GM19025 (cell line): Measurements from ENCODE around the gene SYCP2.

Experiments
- ATAC-seq: cut with Tn5 transposase; IDR thresholded peaks from one replicate; pipeline ENCODE4 v1.9.1; 2021; ENCODE audit warnings: mild to moderate bottlenecking, low read depth, moderate library complexity; ENCODE audit not compliant: unreplicated experiment

SYCP2 gene

GRCh38 chr20:59825944-59826759 lies 107.3 kb downstream of the SYCP2 start:
- no peak for ATAC-seq

GRCh38 chr20:59825563-59825920 lies 107.9 kb downstream of the SYCP2 start:
- no peak for ATAC-seq

- ATAC-seq: no peak
Observed at GRCh38 chr20:59824711-59825562, 108.5 kb downstream of the SYCP2 start.

GRCh38 chr20:59823491-59824259 lies 109.8 kb downstream of the SYCP2 start:
- ATAC-seq: no peak

- ATAC-seq: no peak
Observed at GRCh38 chr20:59823030-59823423, 110.4 kb downstream of the SYCP2 start.

- ATAC-seq: no peak
Observed at GRCh38 chr20:59822291-59823029, 111.0 kb downstream of the SYCP2 start.

GRCh38 chr20:59821788-59822187 lies 111.6 kb downstream of the SYCP2 start:
- ATAC-seq: no peak

- ATAC-seq: no peak
Observed at GRCh38 chr20:59821201-59821600, 112.2 kb downstream of the SYCP2 start.

GRCh38 chr20:59820204-59821041 lies 113.0 kb downstream of the SYCP2 start:
- ATAC-seq: no peak

GRCh38 chr20:59819496-59820203 lies 113.8 kb downstream of the SYCP2 start:
- ATAC-seq: no peak

- no peak for ATAC-seq
Observed at GRCh38 chr20:59818911-59819310, 114.5 kb downstream of the SYCP2 start.

GRCh38 chr20:59817846-59818615 lies 115.4 kb downstream of the SYCP2 start:
- no peak for ATAC-seq

GRCh38 chr20:59817406-59817805 lies 116.0 kb downstream of the SYCP2 start:
- ATAC-seq: no peak

GRCh38 chr20:59816146-59816738 lies 117.2 kb downstream of the SYCP2 start:
- no peak for ATAC-seq

GRCh38 chr20:59814840-59815340 lies 118.5 kb downstream of the SYCP2 start:
- ATAC-seq: no peak

GRCh38 chr20:59813948-59814839 lies 119.2 kb downstream of the SYCP2 start:
- ATAC-seq: no peak
